B cell (primary cell): ENCODE results near the gene SDSL. TPM values are rescaled to one million over a fixed set of nuclear protein-coding genes. Genes with fewer than 3 reads are reported as not detected.

ENCODE experiments used
- ATAC-seq: fragments of 200-7000 bp; cut with Tn5 transposase; one replicate; pipeline ENCODE4 v1.10.0; 2021; ENCODE audit warnings: low read depth, mild to moderate bottlenecking, moderate number of reproducible peaks, moderate library complexity
- CTCF ChIA-PET: fragments of 350-600 bp; sonication (Branson Sonifier 250); formaldehyde crosslinking; loops from one replicate; lab custom pipeline; 2021; ENCODE audit warnings: antibody characterized with exemption, inconsistent platforms; lab: Charles Lee
- POLR2A ChIA-PET: fragments of 350-600 bp; sonication (Branson Sonifier 250); formaldehyde crosslinking; loops from one replicate; lab custom pipeline; 2021; ENCODE audit warnings: antibody characterized with exemption; lab: Charles Lee
- DNase-seq: peaks from one replicate; pipeline ENCODE4 v3.0.0; 2013
- H2AFZ ChIP-seq: 2 replicates; pipeline ENCODE4 v1.6.1; 2012; ENCODE audit warnings: mild to moderate bottlenecking, low read depth, low read length; ENCODE audit not compliant: insufficient read depth, poor library complexity, severe bottlenecking
- H3K27ac ChIP-seq, 2 donors: 1 replicate in 1 of 2; 2 replicates in 1 of 2; pipeline ENCODE4 v1.5.1; 2012 to 2013; ENCODE audit warnings: low read length in 2 of 2, mild to moderate bottlenecking in 2 of 2, moderate library complexity in 1 of 2
- H3K27me3 ChIP-seq, 4 experiments: fragments of 200-600 bp in 1 of 4; sonication (generic) in 1 of 4; replicated peaks in 1 of 4; 1 replicate in 2 of 4; 2 replicates in 2 of 4; pipeline versions ENCODE4 v1.6.1 to v1.7.0; 2013 to 2016; ENCODE audit warnings: low read length in 3 of 4, mild to moderate bottlenecking in 2 of 4, mixed read lengths in 1 of 4, moderate library complexity in 1 of 4; ENCODE audit not compliant: insufficient read depth in 4 of 4, control insufficient read depth in 3 of 4; ENCODE audit errors: control extremely low read depth in 1 of 4
- H3K36me3 ChIP-seq, 2 experiments: replicated peaks in 1 of 2; 1 replicate in 1 of 2; 2 replicates in 1 of 2; pipeline versions ENCODE4 v1.6.1 to v1.7.1; 2013; ENCODE audit warnings: low read length in 1 of 2; ENCODE audit not compliant: insufficient read depth in 2 of 2, control insufficient read depth in 1 of 2; ENCODE audit errors: control extremely low read depth in 1 of 2, extremely low read depth in 1 of 2
- H3K4me1 ChIP-seq, 2 donors: fragments of 200-600 bp in 1 of 2; sonication (generic) in 1 of 2; 1 replicate in 1 of 2; 2 replicates in 1 of 2; pipeline versions ENCODE4 v1.5.1 to v1.6.1; 2013 to 2017; ENCODE audit warnings: low read length in 2 of 2; ENCODE audit not compliant: control insufficient read depth in 2 of 2, insufficient read depth in 2 of 2
- H3K4me2 ChIP-seq: replicated peaks from 2 replicates; pipeline ENCODE3; 2012; ENCODE audit warnings: mild to moderate bottlenecking, low read depth, low read length; ENCODE audit not compliant: poor library complexity, severe bottlenecking
- H3K4me3 ChIP-seq, 5 experiments: fragments of 200-600 bp in 1 of 5; sonication (generic) in 1 of 5; 1 replicate in 3 of 5; 2 replicates in 2 of 5; pipeline versions ENCODE4 v1.5.1 to v1.7.0; 2011 to 2016; ENCODE audit warnings: low read length in 4 of 5, mild to moderate bottlenecking in 4 of 5, low read depth in 2 of 5, control low read depth in 1 of 5, moderate library complexity in 1 of 5; ENCODE audit not compliant: insufficient read depth in 1 of 5; ENCODE audit errors: control extremely low read depth in 1 of 5, extremely low read depth in 1 of 5
- H3K79me2 ChIP-seq: fragments of 200-600 bp; sonication (generic); one replicate; pipeline ENCODE4 v1.6.0; 2016; ENCODE audit warnings: low read length; ENCODE audit not compliant: control insufficient read depth, insufficient read depth
- H3K9ac ChIP-seq: fragments of 200-600 bp; sonication (generic); 2 replicates; pipeline ENCODE4 v1.6.1; 2017; ENCODE audit warnings: mild to moderate bottlenecking, low read length, moderate library complexity
- H3K9me3 ChIP-seq, 3 donors: one replicate each; pipeline versions ENCODE4 v1.6.1 to v1.7.1; 2013; ENCODE audit warnings: low read length in 2 of 3; ENCODE audit not compliant: control insufficient read depth in 2 of 3, insufficient read depth in 1 of 3; ENCODE audit errors: control extremely low read depth in 1 of 3
- H4K20me1 ChIP-seq: 2 replicates; pipeline ENCODE4 v1.6.0; 2012; ENCODE audit warnings: mild to moderate bottlenecking, low read length; ENCODE audit not compliant: insufficient read depth, control insufficient read depth, poor library complexity, severe bottlenecking
- H3K27ac Mint-ChIP-seq: one replicate; pipeline ENCODE4 v1.8.0; 2021; ENCODE audit warnings: mixed read lengths
- H3K27me3 Mint-ChIP-seq: one replicate; pipeline ENCODE4 v1.8.0; 2021; ENCODE audit warnings: mixed read lengths
- H3K4me1 Mint-ChIP-seq: one replicate; pipeline ENCODE4 v1.8.0; 2021; ENCODE audit warnings: mixed read lengths
- H3K4me3 Mint-ChIP-seq: one replicate; pipeline ENCODE4 v1.8.0; 2021; ENCODE audit warnings: mixed read lengths
- H3K9me3 Mint-ChIP-seq: one replicate; pipeline ENCODE4 v1.8.0; 2022; ENCODE audit warnings: mixed read lengths; ENCODE audit not compliant: insufficient read depth
- EZH2 ChIP-seq: IDR thresholded peaks from 2 replicates; pipeline ENCODE4 v1.6.1; 2012; ENCODE audit warnings: borderline replicate concordance, low read depth, mild to moderate bottlenecking, moderate library complexity, low read length; ENCODE audit not compliant: insufficient read depth, poor library complexity, severe bottlenecking
- WGBS: methylation state at CpG from one replicate; pipeline ENCODE4 v1.1.5; 2013; ENCODE audit warnings: missing lambda C conversion rate; ENCODE audit not compliant: insufficient coverage; 5-methylcytosine and 5-hydroxymethylcytosine counted together
- intact Hi-C: fragments of 100-400 bp; cut with micrococcal nuclease; formaldehyde crosslinking; loops from one replicate; pipeline ENCODE4 v1.10.0; 2022
- polyA plus RNA-seq: library from polyadenylated mRNA; depleted of rRNA; stranded (reverse); fragments of >200 nt; gene quantifications from 2 replicates; pipeline ENCODE4 v1.2.3, GENCODE V29; 2012
- total RNA-seq, 2 donors: library from RNA; stranded (reverse); fragments of 120-200 nt in 1 of 2; gene quantifications; 1 replicate in 1 of 2; 2 replicates in 1 of 2; pipeline versions ENCODE4 v1.2.3 to v1.2.4, GENCODE V29; 2013 to 2022
- TF ChIP-seq, protein P1 (sequence below): fragments of 200-600 bp; IDR thresholded peaks from one replicate; pipeline ENCODE4 v1.8.0; 2022; ENCODE audit warnings: antibody characterized with exemption, mild to moderate bottlenecking

SDSL gene
- total and polyA plus RNA-seq, 2 donors (not counting 1 experiment from before 2014, with no cell fraction given), result 0.15 to 0.64 TPM

- no peak for ATAC-seq
- Histone ChIP-seq H3K4me2 (no peak overlapping the region), H3K27me3 (peaks cover 0 to 4% (median 0%) of the 10 kb centered on the region in 4 experiments), H3K27ac (no peak overlapping the region), H2AFZ (no peak overlapping the region), H3K36me3 (no peaks in the 10 kb centered on the region), H4K20me1 (no peaks in the 10 kb centered on the region), H3K9ac (no peak overlapping the region), H3K4me1 (no peaks in the 10 kb centered on the region), H3K4me3 (no peak overlapping the region), H3K9me3 (no peaks in the 10 kb centered on the region), H3K79me2 (no peaks in the 10 kb centered on the region)
- no peak overlapping the region for H3K27ac Mint-ChIP-seq
- H3K9me3 Mint-ChIP-seq, result no peaks in the 10 kb centered on the region
- no peak for TF ChIP-seq EZH2
- TF ChIP-seq, protein P1, sequence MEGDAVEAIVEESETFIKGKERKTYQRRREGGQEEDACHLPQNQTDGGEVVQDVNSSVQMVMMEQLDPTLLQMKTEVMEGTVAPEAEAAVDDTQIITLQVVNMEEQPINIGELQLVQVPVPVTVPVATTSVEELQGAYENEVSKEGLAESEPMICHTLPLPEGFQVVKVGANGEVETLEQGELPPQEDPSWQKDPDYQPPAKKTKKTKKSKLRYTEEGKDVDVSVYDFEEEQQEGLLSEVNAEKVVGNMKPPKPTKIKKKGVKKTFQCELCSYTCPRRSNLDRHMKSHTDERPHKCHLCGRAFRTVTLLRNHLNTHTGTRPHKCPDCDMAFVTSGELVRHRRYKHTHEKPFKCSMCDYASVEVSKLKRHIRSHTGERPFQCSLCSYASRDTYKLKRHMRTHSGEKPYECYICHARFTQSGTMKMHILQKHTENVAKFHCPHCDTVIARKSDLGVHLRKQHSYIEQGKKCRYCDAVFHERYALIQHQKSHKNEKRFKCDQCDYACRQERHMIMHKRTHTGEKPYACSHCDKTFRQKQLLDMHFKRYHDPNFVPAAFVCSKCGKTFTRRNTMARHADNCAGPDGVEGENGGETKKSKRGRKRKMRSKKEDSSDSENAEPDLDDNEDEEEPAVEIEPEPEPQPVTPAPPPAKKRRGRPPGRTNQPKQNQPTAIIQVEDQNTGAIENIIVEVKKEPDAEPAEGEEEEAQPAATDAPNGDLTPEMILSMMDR, result no peak
- H3K27me3 Mint-ChIP-seq, result peaks cover 17% of the 10 kb centered on the region
- intact Hi-C loops, result no loop called here
- H3K4me1 Mint-ChIP-seq, result no peaks in the 10 kb centered on the region
- POLR2A ChIA-PET, result no interaction called here
- WGBS, result 87% methylated on average over 4 of the region's 11 CpGs
- CTCF ChIA-PET, result no interaction called here
- no peak for DNase-seq
- no peak overlapping the region for H3K4me3 Mint-ChIP-seq
Measured at GRCh38 chr12:113408756-113409298, 13.4 kb upstream of the SDSL start.

DNA sequence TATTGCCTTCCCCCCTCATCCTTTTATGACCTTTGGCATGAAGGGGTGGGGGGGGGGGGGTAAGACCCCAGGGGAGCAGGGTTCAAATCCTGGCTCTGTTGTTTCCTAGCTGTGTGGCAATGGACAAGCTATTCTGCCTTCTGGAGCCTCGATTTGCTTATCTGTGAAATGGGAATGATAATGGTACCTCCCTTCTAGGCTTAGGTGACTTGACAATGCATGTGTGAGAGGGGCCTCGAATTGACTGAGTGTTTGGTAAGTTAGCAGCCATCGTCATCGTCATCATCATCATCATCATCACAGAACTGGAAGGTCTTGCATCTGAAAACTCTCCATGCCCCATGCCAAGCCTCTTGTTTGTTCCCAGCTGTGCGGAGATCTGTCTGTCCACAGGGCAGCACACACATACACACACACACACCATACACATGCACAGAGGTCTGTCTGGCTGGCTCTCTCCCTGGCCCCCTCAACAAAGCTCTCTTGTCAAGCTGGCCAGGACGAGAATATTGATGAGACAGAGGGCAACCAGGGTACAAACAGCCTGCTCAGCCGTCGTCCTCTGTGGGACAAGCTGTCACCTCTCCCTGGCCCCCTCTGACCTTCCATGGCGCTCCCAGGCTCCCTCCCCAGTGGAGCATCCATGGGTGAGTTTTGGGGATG is 12.6 kb upstream of the SDSL start:
- ATAC-seq, result no peak
- CTCF ChIA-PET, result no interaction called here

More for the DNA sequence above, 12.6 kb upstream of the SDSL start:
- intact Hi-C loops, result no loop called here
- H3K4me1 ChIP-seq, result no peaks in the 10 kb centered on the region
- H4K20me1 ChIP-seq, result no peaks in the 10 kb centered on the region
- no peaks in the 10 kb centered on the region for H3K36me3 ChIP-seq
- H3K4me2 ChIP-seq, result no peak overlapping the region
- Mint-ChIP-seq H3K4me3 (no peak overlapping the region), H3K4me1 (no peaks in the 10 kb centered on the region), H3K9me3 (no peaks in the 10 kb centered on the region), H3K27me3 (peaks cover 10% of the 10 kb centered on the region), H3K27ac (no peak overlapping the region)
- peaks cover 0 to 4% (median 0%) of the 10 kb centered on the region in 4 experiments for H3K27me3 ChIP-seq
- no peak for DNase-seq
- no peak overlapping the region for H2AFZ ChIP-seq
- H3K27ac ChIP-seq, result no peak overlapping the region
- H3K4me3 ChIP-seq, result no peak overlapping the region
- no peak overlapping the region for H3K9ac ChIP-seq
- no peak for TF ChIP-seq EZH2
- TF ChIP-seq, protein P1, result no peak
- 79% methylated on average over 4 of the region's 9 CpGs for WGBS
- H3K9me3 ChIP-seq, result no peaks in the 10 kb centered on the region
- POLR2A ChIA-PET, result no interaction called here
- H3K79me2 ChIP-seq, result no peaks in the 10 kb centered on the region
